GM12891 (cell line): Measurements from ENCODE around the gene PANK2.

Experiments
- PAX5 ChIP-seq: IDR thresholded peaks from 2 replicates; pipeline ENCODE4 v1.6.1; 2011; ENCODE audit warnings: low read length, moderate library complexity, mild to moderate bottlenecking; ENCODE audit not compliant: insufficient read depth, severe bottlenecking
- POLR2A ChIP-seq: IDR thresholded peaks from 2 replicates; pipeline ENCODE4 v1.6.1; 2011; ENCODE audit warnings: low read depth, low read length, control low read depth
- POLR2AphosphoS5 ChIP-seq: IDR thresholded peaks from 2 replicates; pipeline ENCODE4 v1.6.1; 2011; ENCODE audit warnings: low read depth, low read length, control low read depth
- POU2F2 ChIP-seq: IDR thresholded peaks from 2 replicates; pipeline ENCODE4 v1.6.1; 2011; ENCODE audit warnings: low read depth, mild to moderate bottlenecking, control low read depth, low read length, moderate library complexity
- TAF1 ChIP-seq: IDR thresholded peaks from 2 replicates; pipeline ENCODE4 v1.6.1; 2011; ENCODE audit warnings: low read depth, low read length, control low read depth

GRCh38 chr20:3876676-3877075 lies 12.5 kb upstream of the PANK2 start:
- TF ChIP-seq POLR2A (no peak), POLR2AphosphoS5 (no peak), TAF1 (no peak), POU2F2 (no peak), PAX5 (no peak)
